ENCODE measurements around the gene KNCN. TPM values are rescaled to one million over a fixed set of nuclear protein-coding genes. Genes with fewer than 3 reads are reported as not detected.

KNCN gene
- total RNA-seq, 1 experiment from 2014 or later = 0.12 TPM

DNA sequence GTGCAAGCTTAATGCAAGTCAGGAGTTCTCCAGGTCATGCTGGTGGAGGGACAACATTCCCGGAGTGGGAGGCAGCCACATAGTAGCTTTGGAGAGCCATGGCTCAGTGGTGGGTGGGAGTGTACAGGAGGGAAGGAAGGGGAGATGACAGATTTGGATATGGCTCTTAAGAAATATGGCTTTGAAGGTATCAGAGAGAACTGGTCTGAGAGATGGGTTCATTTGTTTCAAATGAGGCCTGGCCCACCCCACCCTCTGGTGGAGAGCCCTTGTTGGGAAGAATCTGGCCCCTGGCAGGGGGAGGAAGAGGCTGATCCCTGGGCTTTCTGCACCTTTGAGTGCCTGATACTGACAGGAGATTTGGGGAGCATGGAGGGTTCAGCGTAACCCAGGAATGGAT is 55.7 kb downstream of the KNCN start:
- DNase-seq = no peak
- no peaks in the 10 kb centered on the region for H3K9me3 ChIP-seq (replicated peaks)
- no peak overlapping the region for H3K4me3 ChIP-seq
- no peak overlapping the region for H3K27ac ChIP-seq
- no peaks in the 10 kb centered on the region for H3K4me1 ChIP-seq
- H3K27me3 ChIP-seq = peaks cover 38% of the 10 kb centered on the region
- no peaks in the 10 kb centered on the region for H3K36me3 ChIP-seq

Other genes starting within 250 kb of the KNCN start
- 71.1 and 73.5 TPM in 2 replicates for gene LRRC41, start 248.0 kb downstream of the KNCN start, total RNA-seq (2014; rRNA removed; shearing (Covaris generic))
- 828 and 880 TPM in 2 replicates for gene UQCRH, start 247.9 kb downstream of the KNCN start, total RNA-seq (2014; rRNA removed; shearing (Covaris generic))
- gene NSUN4, start 210.8 kb downstream of the KNCN start, total RNA-seq (2014; rRNA removed; shearing (Covaris generic)) = 23.7 TPM in 2 replicates
- 0.34 TPM in 1 of 2 replicates, not detected in the other for gene FAAH, start 157.3 kb downstream of the KNCN start, total RNA-seq (2014; rRNA removed; shearing (Covaris generic))
- not detected in 2 replicates for gene DMBX1, start 61.8 kb downstream of the KNCN start, total RNA-seq (2014; rRNA removed; shearing (Covaris generic))
- 25.1 and 26.7 TPM in 2 replicates for gene MKNK1, start 52.6 kb upstream of the KNCN start, total RNA-seq (2014; rRNA removed; shearing (Covaris generic))
- 3.5 and 4.3 TPM in 2 replicates for gene MOB3C, start 65.2 kb upstream of the KNCN start, total RNA-seq (2014; rRNA removed; shearing (Covaris generic))
- 54.3 and 58.9 TPM in 2 replicates for gene ATPAF1, start 116.7 kb upstream of the KNCN start, total RNA-seq (2014; rRNA removed; shearing (Covaris generic))
- gene TEX38, start 120.2 kb upstream of the KNCN start, total RNA-seq (2014; rRNA removed; shearing (Covaris generic)) = not detected in 2 replicates
- 46.7 and 50.3 TPM in 2 replicates for gene EFCAB14, start 167.5 kb upstream of the KNCN start, total RNA-seq (2014; rRNA removed; shearing (Covaris generic))
- gene CYP4B1, start 247.4 kb upstream of the KNCN start, total RNA-seq (2014; rRNA removed; shearing (Covaris generic)) = not detected in 2 replicates